ENCODE results near the gene NBL1. TPM values are rescaled to one million over a fixed set of nuclear protein-coding genes. Genes with fewer than 3 reads are reported as not detected.

Gene NBL1
- total and polyA plus RNA-seq, 10 of the 15 experiments (the other 5 are each of a cell fraction or from before 2014, with no cell fraction given) = 0.13 to 2.4 (median 0.81) TPM; not detected in 1

DNA sequence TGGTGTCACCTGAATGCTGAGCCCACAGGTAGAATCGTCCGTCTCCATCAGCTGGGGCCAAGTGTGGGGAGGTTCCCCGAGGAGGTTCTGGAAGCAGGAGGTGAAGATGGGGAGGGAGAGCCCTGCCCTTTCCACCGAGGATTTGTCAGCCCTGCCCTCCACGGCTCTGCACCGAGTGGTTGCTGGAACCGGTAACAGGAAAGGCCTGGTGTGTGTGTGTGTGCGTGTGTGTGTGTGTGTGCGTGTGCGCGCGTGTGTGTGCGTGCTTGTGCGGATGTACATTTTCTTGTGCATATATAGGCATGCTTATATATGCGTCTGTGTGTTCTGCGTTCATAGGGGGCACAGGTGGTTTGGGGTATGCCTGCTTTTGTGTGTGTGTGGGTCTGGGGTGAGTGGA lies 3.5 kb downstream of the NBL1 start:
- CTCF ChIA-PET = interaction anchor here (0.6 to 2.7 kb wide), 4 partner anchors 13 to 447 kb away, joined by 3 to 10 read pairs (median 6); no protein-coding TSS in a partner anchor
- no peak overlapping the region for H3K4me3 ChIP-seq
- H2AFZ ChIP-seq (ENCODE audit: control insufficient read depth, low read depth, low read length) = no peak overlapping the region
- 56% methylated on average over 16 of the region's 16 CpGs for WGBS (ENCODE audit: insufficient coverage, insufficient replicate concordance, low lambda C conversion rate, missing lambda C conversion rate)
- intact Hi-C loops (cut with micrococcal nuclease; ENCODE audit: unreplicated experiment) (no loop called here), in situ Hi-C loops (cut with MboI) (loop anchor here (5.0 kb wide), 1 partner anchor 255 kb away; no protein-coding TSS in a partner anchor)
- DNase-seq (ENCODE audit: low read depth, low spot score) (no peak), FAIRE-seq (peak; percentile 47), ATAC-seq (no peak)
- peaks cover 3% of the 10 kb centered on the region; the same call in 1 of the 2 replicates for H3K4me1 ChIP-seq (ENCODE audit: control insufficient read depth, insufficient read depth, low read length)
- peaks cover 2 to 6% of the 10 kb centered on the region in 2 experiments for H3K27me3 ChIP-seq (replicated peaks in 1 of 2; ENCODE audit: control insufficient read depth in 2 of 2, insufficient read depth in 2 of 2, low read length in 1 of 2)
- H3K9me3 ChIP-seq (replicated peaks; ENCODE audit: control insufficient read depth, insufficient read depth, low read length) = no peaks in the 10 kb centered on the region
- no peaks in the 10 kb centered on the region for H3K36me3 ChIP-seq (ENCODE audit: control insufficient read depth in 2 of 2, insufficient read depth in 2 of 2, low read length in 1 of 2)
- SMC1A ChIA-PET (ENCODE audit: uncharacterized antibody, unreplicated experiment) = interaction anchor here (1.2 kb wide), 1 partner anchor 160 kb away, joined by 3 read pairs; no protein-coding TSS in a partner anchor
- RAD21 ChIA-PET (ENCODE audit: unreplicated experiment) = no interaction called here
- no peaks in the 10 kb centered on the region for H4K20me1 ChIP-seq (ENCODE audit: control insufficient read depth, insufficient read depth)
- H3K27ac ChIP-seq (ENCODE audit: control insufficient read depth, insufficient read depth) = no peak overlapping the region
- H3K79me2 ChIP-seq (ENCODE audit: control insufficient read depth, insufficient read depth, low read length) = no peaks in the 10 kb centered on the region
- no TSS peak for BruUV-seq (replicated peaks)
- no peak for TF ChIP-seq REST (IDR thresholded peaks at IDR 0.05; ENCODE audit: low read depth, low read length)
- peak in 1 of 2 experiments; percentile 58; a peak in 1 of 4 replicates for TF ChIP-seq SRF (IDR thresholded peaks at IDR 0.05; ENCODE audit: low read depth in 2 of 2, low read length in 2 of 2)
- H3K9ac ChIP-seq (ENCODE audit: control insufficient read depth, insufficient read depth, low read length) = no peak overlapping the region
- no peak overlapping the region for H3K4me2 ChIP-seq (ENCODE audit: control insufficient read depth, insufficient read depth)
- POLR2A ChIA-PET = no interaction called here

DNA sequence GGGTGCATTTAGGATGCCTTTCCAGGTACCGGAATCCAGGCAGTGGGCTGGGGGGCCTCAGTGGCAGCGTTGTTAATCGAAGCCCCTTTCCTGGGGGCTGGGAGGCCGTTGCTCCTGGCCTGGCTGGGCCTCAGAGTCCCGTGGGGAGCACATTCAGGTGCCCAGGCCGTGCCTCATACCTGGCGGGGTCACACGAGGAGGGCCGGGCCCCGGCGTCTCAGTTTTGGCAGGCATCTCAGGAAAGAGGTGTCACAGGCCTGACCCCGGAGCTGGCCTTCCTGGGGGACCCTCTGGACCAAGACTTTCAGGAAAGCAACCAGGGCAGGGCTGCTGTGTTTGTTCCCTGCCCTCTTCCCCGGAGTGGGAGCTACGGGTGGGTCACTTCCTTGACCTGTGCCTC lies 4.1 kb downstream of the NBL1 start:
- in situ Hi-C loops (cut with MboI) = loop anchor here (5.0 kb wide), 1 partner anchor 256 kb away; no protein-coding TSS in a partner anchor
- no peak overlapping the region for H3K4me2 ChIP-seq (ENCODE audit: control insufficient read depth, insufficient read depth)
- H3K9me3 ChIP-seq (replicated peaks; ENCODE audit: control insufficient read depth, insufficient read depth, low read length) = no peaks in the 10 kb centered on the region
- FAIRE-seq = no peak
- no peak overlapping the region for H3K9ac ChIP-seq (ENCODE audit: control insufficient read depth, insufficient read depth, low read length)
- RAD21 ChIA-PET (ENCODE audit: unreplicated experiment) = no interaction called here
- peaks cover 2 to 5% of the 10 kb centered on the region in 2 experiments for H3K27me3 ChIP-seq (replicated peaks in 1 of 2; ENCODE audit: control insufficient read depth in 2 of 2, insufficient read depth in 2 of 2, low read length in 1 of 2)
- no peak overlapping the region for H3K27ac ChIP-seq (ENCODE audit: control insufficient read depth, insufficient read depth)
- ATAC-seq = no peak
- DNase-seq (ENCODE audit: low read depth, low spot score) = no peak
- no peaks in the 10 kb centered on the region for H4K20me1 ChIP-seq (ENCODE audit: control insufficient read depth, insufficient read depth)
- POLR2A ChIA-PET = no interaction called here
- no peaks in the 10 kb centered on the region for H3K36me3 ChIP-seq (ENCODE audit: control insufficient read depth in 2 of 2, insufficient read depth in 2 of 2, low read length in 1 of 2)
- no peak overlapping the region for H2AFZ ChIP-seq (ENCODE audit: control insufficient read depth, low read depth, low read length)
- no peak overlapping the region for H3K4me3 ChIP-seq
- no peaks in the 10 kb centered on the region for H3K79me2 ChIP-seq (ENCODE audit: control insufficient read depth, insufficient read depth, low read length)
- peaks cover 3% of the 10 kb centered on the region; the same call in 1 of the 2 replicates for H3K4me1 ChIP-seq (ENCODE audit: control insufficient read depth, insufficient read depth, low read length)
- intact Hi-C loops (cut with micrococcal nuclease; ENCODE audit: unreplicated experiment) = no loop called here
- no TSS peak for BruUV-seq (replicated peaks)
- SMC1A ChIA-PET (ENCODE audit: uncharacterized antibody, unreplicated experiment) = interaction anchor here (1.1 kb wide), 1 partner anchor 257 kb away, joined by 3 read pairs; no protein-coding TSS in a partner anchor
- CTCF ChIA-PET = interaction anchor here (0.6 to 2.7 kb wide), 5 partner anchors 13 to 448 kb away, joined by 3 to 10 read pairs (median 4); no protein-coding TSS in a partner anchor
- WGBS (ENCODE audit: insufficient coverage, insufficient replicate concordance, low lambda C conversion rate, missing lambda C conversion rate) = 43% methylated on average over 14 of the region's 14 CpGs
- TF ChIP-seq NFXL1 (IDR thresholded peaks at IDR 0.05; ENCODE audit: borderline replicate concordance) (no peak), MEF2B (IDR thresholded peaks at IDR 0.05; ENCODE audit: partially characterized antibody, poor library complexity, severe bottlenecking) (no peak), HDAC6 (IDR thresholded peaks at IDR 0.05; ENCODE audit: unreplicated experiment) (no peak), TCF7 (IDR thresholded peaks at IDR 0.05; ENCODE audit: borderline replicate concordance) (no peak), NKRF (conservative IDR thresholded peaks at IDR 0.05) (no peak)
- TF ChIP-seq, protein P1, sequence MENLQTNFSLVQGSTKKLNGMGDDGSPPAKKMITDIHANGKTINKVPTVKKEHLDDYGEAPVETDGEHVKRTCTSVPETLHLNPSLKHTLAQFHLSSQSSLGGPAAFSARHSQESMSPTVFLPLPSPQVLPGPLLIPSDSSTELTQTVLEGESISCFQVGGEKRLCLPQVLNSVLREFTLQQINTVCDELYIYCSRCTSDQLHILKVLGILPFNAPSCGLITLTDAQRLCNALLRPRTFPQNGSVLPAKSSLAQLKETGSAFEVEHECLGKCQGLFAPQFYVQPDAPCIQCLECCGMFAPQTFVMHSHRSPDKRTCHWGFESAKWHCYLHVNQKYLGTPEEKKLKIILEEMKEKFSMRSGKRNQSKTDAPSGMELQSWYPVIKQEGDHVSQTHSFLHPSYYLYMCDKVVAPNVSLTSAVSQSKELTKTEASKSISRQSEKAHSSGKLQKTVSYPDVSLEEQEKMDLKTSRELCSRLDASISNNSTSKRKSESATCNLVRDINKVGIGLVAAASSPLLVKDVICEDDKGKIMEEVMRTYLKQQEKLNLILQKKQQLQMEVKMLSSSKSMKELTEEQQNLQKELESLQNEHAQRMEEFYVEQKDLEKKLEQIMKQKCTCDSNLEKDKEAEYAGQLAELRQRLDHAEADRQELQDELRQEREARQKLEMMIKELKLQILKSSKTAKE (IDR thresholded peaks at IDR 0.05; ENCODE audit: low read depth, poor library complexity, severe bottlenecking) = no peak

Data from GM12878 (cell line).